ENCODE measurements around the gene ASF1B. TPM values are rescaled to one million over a fixed set of nuclear protein-coding genes. Genes with fewer than 3 reads are reported as not detected.

ASF1B gene
- total RNA-seq, 2 experiments from 2014 or later: 0.59 to 0.77 TPM

DNA sequence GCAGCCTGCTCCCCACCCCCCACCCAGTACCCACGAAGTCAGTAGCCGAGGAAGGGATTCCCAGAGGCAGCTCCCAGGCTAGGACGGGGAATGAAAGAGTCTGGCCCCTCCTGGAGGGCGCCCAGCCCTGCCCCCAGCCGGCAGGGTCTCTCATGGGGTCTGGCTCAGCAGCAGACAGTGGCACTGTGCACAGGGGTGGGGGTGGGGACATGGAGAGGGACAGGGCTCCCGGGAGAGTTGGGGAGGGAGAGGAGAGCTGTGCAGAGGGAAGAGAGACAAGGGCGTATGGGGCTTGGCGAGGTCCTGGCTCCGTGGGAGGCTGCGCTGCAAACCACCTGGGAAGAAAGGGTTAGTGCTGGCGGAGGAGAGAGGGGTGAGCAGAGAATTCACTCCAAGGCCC lies 27.7 kb upstream of the ASF1B start:
- Histone ChIP-seq H3K36me3 (ENCODE audit: insufficient read depth, low read length) (peaks cover 3% of the 10 kb centered on the region), H3K27ac (ENCODE audit: low read depth in 1 of 2, low read length in 2 of 2) (no peak overlapping the region), H3K9me3 (ENCODE audit: control insufficient read depth in 1 of 2, insufficient read depth in 1 of 2, low read length in 2 of 2) (peaks cover 0 to 5% of the 10 kb centered on the region in 2 experiments), H3K27me3 (ENCODE audit: control insufficient read depth in 1 of 2, insufficient read depth in 2 of 2, low read length in 2 of 2) (no peaks in the 10 kb centered on the region), H3K4me1 (ENCODE audit: insufficient read depth, low read length) (peaks cover 37% of the 10 kb centered on the region), H3K4me3 (ENCODE audit: low read length) (no peak overlapping the region)
- DNase-seq: no peak
- peaks cover 27% of the 10 kb centered on the region for H3K4me1 Mint-ChIP-seq (ENCODE audit: low read depth)
- no peaks in the 10 kb centered on the region for H3K9me3 Mint-ChIP-seq
- H3K27ac Mint-ChIP-seq: no peak overlapping the region
- H3K27me3 Mint-ChIP-seq: no peaks in the 10 kb centered on the region
- H3K36me3 Mint-ChIP-seq (ENCODE audit: low read depth): peaks cover 16% of the 10 kb centered on the region
- POLR2A ChIA-PET: no interaction called here
- no peak for ATAC-seq (ENCODE audit: poor library complexity)
- intact Hi-C loops (cut with DNase I, micrococcal nuclease): no loop called here
- TF ChIP-seq, protein P1, sequence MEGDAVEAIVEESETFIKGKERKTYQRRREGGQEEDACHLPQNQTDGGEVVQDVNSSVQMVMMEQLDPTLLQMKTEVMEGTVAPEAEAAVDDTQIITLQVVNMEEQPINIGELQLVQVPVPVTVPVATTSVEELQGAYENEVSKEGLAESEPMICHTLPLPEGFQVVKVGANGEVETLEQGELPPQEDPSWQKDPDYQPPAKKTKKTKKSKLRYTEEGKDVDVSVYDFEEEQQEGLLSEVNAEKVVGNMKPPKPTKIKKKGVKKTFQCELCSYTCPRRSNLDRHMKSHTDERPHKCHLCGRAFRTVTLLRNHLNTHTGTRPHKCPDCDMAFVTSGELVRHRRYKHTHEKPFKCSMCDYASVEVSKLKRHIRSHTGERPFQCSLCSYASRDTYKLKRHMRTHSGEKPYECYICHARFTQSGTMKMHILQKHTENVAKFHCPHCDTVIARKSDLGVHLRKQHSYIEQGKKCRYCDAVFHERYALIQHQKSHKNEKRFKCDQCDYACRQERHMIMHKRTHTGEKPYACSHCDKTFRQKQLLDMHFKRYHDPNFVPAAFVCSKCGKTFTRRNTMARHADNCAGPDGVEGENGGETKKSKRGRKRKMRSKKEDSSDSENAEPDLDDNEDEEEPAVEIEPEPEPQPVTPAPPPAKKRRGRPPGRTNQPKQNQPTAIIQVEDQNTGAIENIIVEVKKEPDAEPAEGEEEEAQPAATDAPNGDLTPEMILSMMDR (IDR thresholded peaks at IDR 0.05): no peak
- CTCF ChIA-PET: no interaction called here
- no peak overlapping the region for H3K4me3 Mint-ChIP-seq

DNA sequence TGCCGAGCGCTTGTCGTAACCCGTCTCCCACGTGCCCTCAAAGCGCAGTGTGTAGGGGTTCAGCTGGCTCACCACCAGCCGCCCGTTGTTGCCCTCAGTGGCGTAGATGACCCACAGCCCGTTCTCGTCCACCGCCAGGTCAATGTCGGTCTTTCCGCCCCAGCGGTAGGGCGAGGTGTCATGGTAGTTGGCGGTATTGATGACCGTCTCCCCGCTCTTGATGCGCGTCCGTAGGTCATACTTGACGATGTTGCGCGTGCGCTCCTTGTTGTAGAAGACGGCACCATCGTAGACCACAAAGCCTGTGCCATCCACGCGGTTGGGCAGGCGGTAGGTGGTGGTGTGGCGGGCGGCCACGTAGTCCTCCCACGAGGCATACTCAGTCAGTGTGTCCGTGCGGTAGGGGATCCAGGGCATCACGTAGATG lies 26.5 kb upstream of the ASF1B start:
- intact Hi-C loops (cut with DNase I, micrococcal nuclease): no loop called here
- H3K27me3 Mint-ChIP-seq: no peaks in the 10 kb centered on the region
- no peak overlapping the region for H3K4me3 Mint-ChIP-seq
- peaks cover 20% of the 10 kb centered on the region for H3K4me1 Mint-ChIP-seq (ENCODE audit: low read depth)
- no peak overlapping the region for H3K27ac Mint-ChIP-seq
- ATAC-seq (ENCODE audit: poor library complexity) (no peak), DNase-seq (no peak)
- H3K9me3 ChIP-seq (ENCODE audit: control insufficient read depth in 1 of 2, insufficient read depth in 1 of 2, low read length in 2 of 2): peaks cover 0 to 3% of the 10 kb centered on the region in 2 experiments
- no peak overlapping the region for H3K4me3 ChIP-seq (ENCODE audit: low read length)
- no peaks in the 10 kb centered on the region for H3K9me3 Mint-ChIP-seq
- H3K36me3 Mint-ChIP-seq (ENCODE audit: low read depth): peaks cover 20% of the 10 kb centered on the region
- H3K4me1 ChIP-seq (ENCODE audit: insufficient read depth, low read length): peaks cover 31% of the 10 kb centered on the region
- peaks cover 9% of the 10 kb centered on the region for H3K36me3 ChIP-seq (ENCODE audit: insufficient read depth, low read length)
- no peak overlapping the region for H3K27ac ChIP-seq (ENCODE audit: low read depth in 1 of 2, low read length in 2 of 2)
- ChIA-PET CTCF (interaction anchor here (1.0 kb wide), 1 partner anchor 186 kb away, joined by 3 read pairs; no protein-coding TSS in a partner anchor), POLR2A (no interaction called here)
- no peaks in the 10 kb centered on the region for H3K27me3 ChIP-seq (ENCODE audit: control insufficient read depth in 1 of 2, insufficient read depth in 2 of 2, low read length in 2 of 2)
- TF ChIP-seq, protein P1 (IDR thresholded peaks at IDR 0.05): no peak

DNA sequence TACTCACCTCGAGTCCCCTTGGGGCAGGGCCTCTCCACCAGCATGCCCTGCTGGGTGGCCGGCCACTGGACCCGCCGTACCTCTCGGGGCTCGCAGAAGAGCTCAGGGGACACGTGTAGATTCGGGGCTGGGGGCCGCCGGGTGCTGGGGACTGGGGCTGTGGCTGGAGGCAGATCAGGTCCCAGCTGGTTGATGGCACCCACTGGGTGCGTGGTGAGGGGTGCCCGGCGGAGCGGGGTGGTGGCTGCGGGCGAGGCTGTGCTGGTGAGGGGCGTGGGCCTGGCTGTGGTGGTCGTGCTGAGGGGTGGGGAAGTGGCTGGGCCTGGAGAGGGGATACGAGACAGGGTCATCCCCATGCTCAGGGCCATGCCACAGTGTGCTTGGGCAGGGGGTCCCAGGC lies 24.9 kb upstream of the ASF1B start:
- DNase-seq: no peak

More for the DNA sequence above, 24.9 kb upstream of the ASF1B start:
- Mint-ChIP-seq H3K4me1 (ENCODE audit: low read depth) (peaks cover 7% of the 10 kb centered on the region), H3K9me3 (no peaks in the 10 kb centered on the region), H3K27me3 (no peaks in the 10 kb centered on the region), H3K4me3 (no peak overlapping the region), H3K27ac (no peak overlapping the region), H3K36me3 (ENCODE audit: low read depth) (peaks cover 24% of the 10 kb centered on the region)
- Histone ChIP-seq H3K9me3 (ENCODE audit: control insufficient read depth in 1 of 2, insufficient read depth in 1 of 2, low read length in 2 of 2) (peaks cover 0 to 3% of the 10 kb centered on the region in 2 experiments), H3K4me3 (ENCODE audit: low read length) (no peak overlapping the region), H3K27ac (ENCODE audit: low read depth in 1 of 2, low read length in 2 of 2) (no peak overlapping the region), H3K36me3 (ENCODE audit: insufficient read depth, low read length) (peaks cover 22% of the 10 kb centered on the region), H3K4me1 (ENCODE audit: insufficient read depth, low read length) (peaks cover 15% of the 10 kb centered on the region), H3K27me3 (ENCODE audit: control insufficient read depth in 1 of 2, insufficient read depth in 2 of 2, low read length in 2 of 2) (no peaks in the 10 kb centered on the region)
- ChIA-PET POLR2A (interaction anchor here (1.0 kb wide), 1 partner anchor 25 kb away, joined by 3 read pairs; the partner anchor contains the start of gene ASF1B), CTCF (no interaction called here)
- TF ChIP-seq, protein P1 (IDR thresholded peaks at IDR 0.05): no peak
- intact Hi-C loops (cut with DNase I, micrococcal nuclease): no loop called here
- ATAC-seq (ENCODE audit: poor library complexity): no peak

Measured in CD4-positive, alpha-beta T cell (primary cell).